Testis (tissue), 2 donors: ENCODE measurements around the gene CPZ.

Experiments
- POLR2A ChIP-seq: fragments of 450-650 bp; IDR thresholded peaks from one replicate; pipeline ENCODE4 v1.6.1; 2017; ENCODE audit warnings: antibody characterized with exemption, mild to moderate bottlenecking, moderate library complexity
- TF ChIP-seq, protein P1 (sequence below), 3 experiments: fragments of 450-650 bp in 2 of 3; fragments of 200-600 bp in 1 of 3; sonication (generic) in 1 of 3; IDR thresholded peaks; one replicate each; pipeline ENCODE4 v1.5.1; 2016 to 2019; ENCODE audit warnings: antibody characterized with exemption in 3 of 3, mild to moderate bottlenecking in 2 of 3, moderate library complexity in 1 of 3

- TF ChIP-seq POLR2A = no peak
- TF ChIP-seq, protein P1, sequence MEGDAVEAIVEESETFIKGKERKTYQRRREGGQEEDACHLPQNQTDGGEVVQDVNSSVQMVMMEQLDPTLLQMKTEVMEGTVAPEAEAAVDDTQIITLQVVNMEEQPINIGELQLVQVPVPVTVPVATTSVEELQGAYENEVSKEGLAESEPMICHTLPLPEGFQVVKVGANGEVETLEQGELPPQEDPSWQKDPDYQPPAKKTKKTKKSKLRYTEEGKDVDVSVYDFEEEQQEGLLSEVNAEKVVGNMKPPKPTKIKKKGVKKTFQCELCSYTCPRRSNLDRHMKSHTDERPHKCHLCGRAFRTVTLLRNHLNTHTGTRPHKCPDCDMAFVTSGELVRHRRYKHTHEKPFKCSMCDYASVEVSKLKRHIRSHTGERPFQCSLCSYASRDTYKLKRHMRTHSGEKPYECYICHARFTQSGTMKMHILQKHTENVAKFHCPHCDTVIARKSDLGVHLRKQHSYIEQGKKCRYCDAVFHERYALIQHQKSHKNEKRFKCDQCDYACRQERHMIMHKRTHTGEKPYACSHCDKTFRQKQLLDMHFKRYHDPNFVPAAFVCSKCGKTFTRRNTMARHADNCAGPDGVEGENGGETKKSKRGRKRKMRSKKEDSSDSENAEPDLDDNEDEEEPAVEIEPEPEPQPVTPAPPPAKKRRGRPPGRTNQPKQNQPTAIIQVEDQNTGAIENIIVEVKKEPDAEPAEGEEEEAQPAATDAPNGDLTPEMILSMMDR (IDR thresholded peaks at IDR 0.05) = no peak
These were observed 22.0 kb downstream of the CPZ start for GRCh38 chr4:8614365-8615193.
